ENCODE results near the gene COL4A2.

Gene COL4A2

DNA sequence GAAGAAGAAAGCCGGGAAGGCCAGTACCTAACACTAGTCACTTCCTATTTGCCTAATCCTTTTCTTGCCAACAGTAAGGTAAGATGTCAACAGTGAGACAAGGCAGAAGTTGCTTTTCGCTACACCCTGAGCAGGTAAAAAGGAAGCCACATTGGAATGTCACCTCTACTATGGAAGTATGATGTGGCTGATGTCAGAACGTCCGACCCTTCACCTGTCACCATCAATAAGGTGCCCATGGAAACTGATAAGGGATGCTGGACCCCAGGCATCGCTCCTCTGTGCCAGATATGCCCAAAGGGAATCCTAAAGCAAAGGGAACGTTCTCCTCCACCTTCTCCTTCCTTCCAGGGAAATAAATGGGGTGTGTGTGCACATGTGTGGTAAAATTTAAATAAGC lies 34.4 kb upstream of the COL4A2 start:
- DNase-seq = no peak

DNA sequence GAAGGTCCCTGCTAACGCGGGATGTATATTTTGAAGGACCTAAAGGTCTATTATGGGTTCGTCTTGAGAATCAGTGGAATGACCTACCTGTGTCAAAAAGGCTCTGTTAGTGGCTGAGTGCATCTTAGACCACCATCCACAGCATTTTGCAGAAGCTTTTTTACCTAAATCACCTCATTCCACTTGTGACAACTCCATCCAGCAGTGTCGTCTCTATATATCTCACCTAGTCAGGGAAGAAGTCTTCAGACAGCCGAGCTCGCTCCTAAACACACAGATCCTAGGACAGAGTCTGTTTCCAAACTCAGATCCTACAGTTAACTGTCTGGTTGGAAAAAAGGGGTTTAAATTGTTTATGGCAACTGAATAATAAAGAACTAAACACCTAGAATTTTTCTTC lies 33.8 kb upstream of the COL4A2 start:
- DNase-seq = no peak

DNA sequence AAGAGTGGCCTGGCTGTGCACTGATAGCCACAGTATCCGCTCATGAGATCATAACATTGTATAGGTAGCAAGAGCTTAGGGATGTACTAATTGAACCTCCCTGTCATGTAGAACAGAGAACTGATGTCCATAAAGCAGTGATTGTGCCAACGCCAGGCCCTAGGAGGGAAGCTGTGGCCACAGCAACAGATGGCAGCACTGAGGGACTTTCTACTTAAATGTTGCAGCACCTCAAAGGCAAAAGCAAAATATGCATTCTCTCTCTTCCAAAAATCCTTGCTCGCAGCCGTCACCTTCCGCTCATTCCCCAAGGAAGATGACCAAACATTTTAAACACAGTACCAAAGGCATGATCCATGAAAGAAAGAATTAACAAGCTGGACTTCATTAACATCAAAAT lies 32.4 kb upstream of the COL4A2 start:
- no peak for DNase-seq

DNA sequence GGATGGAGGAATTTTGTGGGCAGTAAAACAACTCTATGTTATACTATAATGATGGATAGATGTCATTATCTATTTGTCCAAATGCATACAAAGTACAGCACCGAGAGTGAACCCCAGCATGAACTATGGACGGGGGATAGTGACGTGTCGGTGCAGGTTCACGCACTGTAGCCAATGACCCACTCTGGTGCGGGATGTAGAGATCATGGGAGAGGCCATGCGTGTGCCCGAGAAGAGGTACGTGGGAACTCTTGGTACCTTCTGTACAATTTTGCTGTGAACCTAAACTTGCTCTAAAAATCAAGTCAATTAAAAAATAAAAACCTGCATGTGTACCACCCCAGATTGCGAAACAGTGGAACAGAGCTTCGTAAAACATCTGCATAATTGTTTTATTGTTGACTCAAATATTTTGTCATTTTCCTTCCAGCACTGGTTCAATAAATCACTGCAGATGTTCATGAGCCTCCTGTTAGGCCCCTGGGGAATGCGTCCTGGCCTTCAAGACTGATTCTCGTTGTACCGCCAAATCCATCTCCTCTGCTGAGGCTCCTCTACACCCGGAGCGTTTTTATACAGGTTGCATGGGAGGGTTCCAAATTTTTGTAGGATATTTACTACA lies 31.0 kb upstream of the COL4A2 start:
- no peak for DNase-seq

DNA sequence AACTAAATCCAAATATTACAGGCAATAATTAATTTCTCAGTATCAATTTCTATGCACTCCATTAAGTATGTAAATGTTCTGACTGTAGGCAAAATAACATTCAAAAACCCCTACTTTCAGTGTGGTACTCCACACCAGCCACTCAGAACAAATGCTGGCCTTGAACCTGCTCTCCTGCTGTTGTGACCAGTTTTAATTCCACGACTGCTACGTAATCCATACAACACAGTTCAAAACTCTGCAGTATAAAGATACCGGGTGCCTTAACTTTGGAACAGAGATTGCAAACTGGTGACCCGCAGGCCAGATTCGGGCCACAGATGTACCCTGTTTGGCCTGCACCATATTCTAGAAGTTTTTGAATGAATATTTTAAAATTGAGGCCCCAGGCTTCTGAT lies 30.5 kb upstream of the COL4A2 start:
- no peak for DNase-seq

DNA sequence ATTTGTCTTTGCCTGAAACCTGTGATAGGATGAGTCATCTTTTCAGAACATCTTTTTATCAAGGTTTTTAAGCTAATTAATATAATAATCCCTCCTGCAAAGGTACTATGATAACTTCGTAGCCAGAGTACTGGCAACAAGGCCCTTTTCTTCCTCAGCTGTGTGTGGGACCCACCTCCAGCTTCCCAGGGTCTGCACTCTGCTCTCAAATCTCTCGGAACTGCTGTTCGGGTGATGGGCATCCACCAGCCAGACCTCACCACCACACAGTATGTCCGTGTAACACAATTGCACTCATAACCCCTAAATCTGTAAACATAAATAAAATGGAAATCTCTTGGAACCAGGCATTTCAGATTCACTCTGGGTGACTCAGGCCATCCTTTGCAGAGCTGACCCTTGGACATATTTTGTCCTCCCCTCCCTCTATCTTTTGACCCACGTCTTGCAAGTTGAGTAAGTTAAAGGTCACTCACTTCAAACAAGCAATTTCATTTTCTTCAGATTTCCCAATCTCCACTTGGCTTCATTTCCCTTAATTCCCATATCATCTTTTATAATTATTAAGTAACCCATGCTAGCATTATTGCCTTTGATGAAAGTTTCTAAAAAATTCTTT lies 29.6 kb upstream of the COL4A2 start:
- DNase-seq = no peak

DNA sequence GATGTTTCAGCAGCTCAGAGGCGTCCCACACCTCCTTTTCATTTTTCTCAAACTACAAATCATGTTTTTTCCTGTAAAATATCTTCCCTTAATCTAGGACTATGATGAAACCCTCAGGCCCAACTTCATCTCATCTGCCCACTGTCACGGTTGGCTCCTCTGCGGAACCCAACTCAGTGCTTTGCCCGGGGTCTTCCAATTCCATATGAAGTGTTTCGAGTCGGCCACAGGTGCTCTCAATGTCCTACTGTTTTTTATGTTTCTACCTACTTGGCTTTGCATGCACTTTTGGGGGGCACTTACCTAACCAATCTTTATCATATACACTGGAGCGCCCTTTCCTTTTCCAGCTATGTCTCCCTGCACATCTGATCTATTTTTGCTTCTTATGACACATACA lies 28.2 kb upstream of the COL4A2 start:
- DNase-seq = no peak

DNA sequence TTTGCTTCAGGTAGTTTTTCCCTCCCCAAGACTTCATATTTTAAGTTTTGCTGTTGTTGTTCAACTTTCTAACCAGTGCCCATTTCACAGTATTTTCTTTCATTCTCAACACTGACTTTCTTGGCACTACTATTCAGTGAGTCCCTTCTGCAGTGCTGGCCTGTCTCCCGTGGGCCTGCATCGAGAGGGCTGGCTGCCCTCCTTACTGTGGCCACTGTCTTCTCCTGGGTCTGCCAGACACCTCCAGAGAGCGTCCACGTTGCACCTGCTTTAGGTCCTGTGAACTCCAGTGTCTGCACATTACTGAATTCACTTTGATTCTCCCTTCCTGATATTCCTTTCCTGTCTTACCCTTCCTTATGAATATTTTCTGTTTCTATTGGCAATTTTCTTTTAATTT lies 27.4 kb upstream of the COL4A2 start:
- no peak for DNase-seq

DNA sequence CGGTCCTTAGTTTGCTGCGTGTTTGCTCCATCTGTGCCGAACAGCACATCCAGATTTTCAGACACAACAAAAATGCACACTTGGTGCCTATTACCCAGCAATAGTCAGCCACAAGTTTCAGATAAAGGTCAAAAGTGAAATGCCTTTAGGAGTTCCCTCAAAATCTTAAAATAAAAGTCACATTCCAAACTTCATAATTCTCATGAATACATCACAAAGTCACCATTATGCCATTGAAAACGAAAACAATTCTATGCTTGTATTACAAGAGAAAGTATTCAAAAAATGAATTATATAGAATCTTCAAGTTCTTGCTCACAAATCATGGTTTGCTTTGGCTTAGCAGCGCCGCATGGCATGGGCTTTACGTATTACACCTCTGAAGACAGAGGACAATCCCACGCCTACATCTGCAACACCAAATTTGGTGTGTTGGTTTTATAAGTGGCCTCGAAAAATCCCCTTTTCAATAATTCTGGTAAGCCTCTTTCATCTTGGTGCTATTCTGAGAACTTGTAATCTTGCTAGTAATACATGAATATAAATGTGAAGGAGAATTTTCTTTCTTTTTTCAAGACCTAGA lies 26.8 kb upstream of the COL4A2 start:
- DNase-seq = no peak

DNA sequence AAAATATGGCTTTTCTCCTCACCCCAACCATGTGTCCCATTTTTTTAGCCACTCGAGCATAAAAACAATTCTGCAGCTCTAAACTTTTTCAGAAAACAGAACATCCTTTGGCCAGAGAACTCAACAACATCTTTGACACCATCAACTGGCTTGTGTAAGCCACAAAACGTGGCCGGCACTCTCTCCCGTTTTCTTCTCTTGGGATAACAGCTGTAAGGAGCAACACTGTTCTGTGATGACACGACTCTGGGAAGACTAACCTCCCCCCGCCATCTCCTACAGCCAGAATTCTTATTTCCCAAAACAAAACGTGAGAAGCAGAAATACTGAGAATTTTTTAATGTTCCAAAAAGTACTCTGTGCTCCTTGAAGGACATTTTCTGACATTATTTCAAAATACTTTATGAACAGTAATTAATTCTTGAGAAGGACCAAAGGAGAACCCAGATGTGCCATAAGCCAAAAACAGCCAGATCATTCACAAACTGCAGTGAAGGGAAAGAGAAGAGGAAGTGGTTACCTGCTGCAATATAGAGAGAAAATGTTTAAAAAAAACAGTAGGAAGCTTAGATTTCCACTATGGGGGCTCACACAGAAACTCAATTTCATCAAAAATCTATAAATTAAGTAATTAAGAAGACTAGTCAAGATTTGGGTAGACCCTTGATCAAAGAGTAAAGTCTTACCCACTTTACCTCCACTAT lies 25.9 kb upstream of the COL4A2 start:
- DNase-seq = no peak

DNA sequence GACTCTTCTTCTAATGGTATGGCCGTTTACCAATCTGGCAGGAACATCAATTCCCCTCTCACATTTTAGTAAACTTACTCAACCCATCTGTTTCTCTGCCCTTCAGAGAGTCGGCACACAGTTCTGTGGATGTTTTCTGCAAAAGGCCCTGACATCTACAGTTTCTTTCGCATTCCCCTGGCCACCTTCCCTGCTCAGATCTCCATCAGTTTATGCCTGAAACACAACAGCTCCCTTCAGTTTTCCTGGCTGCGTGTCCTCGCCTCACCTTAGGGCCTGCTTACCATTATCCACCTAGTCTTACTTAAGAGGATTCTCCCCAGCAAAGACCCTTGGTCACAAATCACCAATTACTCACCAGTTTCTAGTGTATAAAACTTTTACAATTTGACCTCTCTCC lies 25.3 kb upstream of the COL4A2 start:
- no peak for DNase-seq

DNA sequence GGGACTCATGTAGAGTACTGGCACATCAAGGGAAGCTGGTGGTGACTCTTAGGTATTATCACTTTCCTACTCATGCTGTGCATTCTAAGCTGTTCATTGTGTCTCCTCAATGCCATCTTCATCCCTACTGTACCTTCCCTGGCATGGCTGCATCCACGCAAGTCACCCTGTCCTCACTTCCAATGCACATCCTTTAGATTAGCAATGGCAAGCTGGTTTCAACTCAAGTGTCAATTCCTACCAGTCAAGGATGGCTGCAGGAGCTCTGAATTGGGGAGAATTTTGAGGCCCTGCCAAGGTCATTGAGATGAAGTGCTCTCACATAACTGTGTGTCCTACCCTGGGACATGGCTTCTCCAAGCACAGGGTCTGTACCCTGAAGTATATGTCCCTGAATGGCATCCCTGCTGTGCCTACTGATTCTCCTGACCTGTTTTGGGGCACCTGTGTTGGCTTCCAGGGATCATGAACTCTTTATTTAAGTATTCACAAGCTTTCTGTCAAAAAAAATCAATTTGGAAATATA lies 24.7 kb upstream of the COL4A2 start:
- DNase-seq = no peak

DNA sequence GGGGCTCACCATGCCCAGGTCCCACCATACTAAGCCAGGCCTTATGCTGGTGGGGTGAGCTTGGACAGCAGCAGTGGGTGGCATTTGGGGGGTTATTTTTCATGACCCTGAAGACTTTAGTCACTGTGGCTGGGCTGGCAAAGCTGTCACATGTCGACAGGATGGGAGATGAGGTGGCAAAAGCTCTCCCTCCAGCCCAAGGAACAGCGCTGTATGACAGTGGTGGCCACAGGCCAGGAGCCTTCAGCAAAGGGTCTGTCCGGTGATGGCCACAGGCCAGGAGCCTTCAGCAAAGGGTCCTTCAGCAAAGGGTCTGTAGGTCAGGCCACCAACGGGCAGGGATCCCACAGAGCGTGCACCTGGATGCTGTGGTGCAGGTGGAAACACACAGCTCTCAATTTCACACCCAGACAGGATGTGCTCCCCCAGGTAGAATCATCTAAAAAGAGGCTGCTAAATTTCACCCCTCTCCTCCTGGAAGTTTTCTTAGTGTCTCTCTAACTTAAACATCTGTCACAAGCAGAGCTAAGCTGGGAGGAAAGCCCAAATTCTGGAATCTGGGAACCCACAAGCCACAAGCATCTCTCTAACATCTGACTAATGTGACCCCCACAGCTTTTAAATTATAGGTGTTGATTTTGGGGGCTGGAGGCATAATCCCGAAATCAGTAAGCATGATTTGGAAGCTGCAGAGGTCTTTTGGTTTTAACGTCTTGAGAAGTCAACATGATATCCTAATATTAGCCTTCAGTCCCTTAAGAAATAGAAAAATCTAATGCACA lies 23.2 kb upstream of the COL4A2 start:
- DNase-seq = no peak

DNA sequence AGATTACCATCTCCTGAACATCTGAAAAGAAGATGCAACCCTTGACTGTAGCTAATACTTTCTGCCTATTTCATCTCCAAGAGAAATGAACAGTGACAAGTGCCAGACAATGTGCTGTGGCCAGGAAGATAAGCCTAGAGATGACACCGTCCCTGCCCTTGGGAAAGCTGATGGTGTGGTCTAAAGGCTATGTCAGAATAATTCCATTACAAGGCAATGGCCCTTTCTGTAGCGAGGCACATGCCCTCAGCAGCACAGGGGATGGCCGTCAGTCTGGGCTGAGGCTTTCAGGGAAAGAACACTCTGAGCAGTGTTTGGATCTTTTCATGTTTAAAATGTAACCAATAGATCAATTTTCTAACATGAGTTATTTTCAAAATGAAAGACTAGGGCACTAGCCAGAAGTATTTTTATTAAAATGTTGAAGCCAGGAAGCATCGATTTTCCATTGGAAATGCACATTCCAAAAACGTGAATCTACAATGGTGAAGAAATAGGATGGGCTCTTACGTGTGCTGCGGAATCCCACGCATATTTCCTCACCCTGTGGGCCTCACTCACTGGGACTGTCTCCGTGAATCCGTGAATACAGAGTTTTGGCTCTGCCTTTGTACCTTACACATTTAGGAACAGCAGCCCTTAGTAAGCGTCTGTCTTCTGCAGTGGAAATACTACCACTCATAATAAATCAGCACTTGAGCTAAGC lies 22.2 kb upstream of the COL4A2 start:
- DNase-seq = no peak

DNA sequence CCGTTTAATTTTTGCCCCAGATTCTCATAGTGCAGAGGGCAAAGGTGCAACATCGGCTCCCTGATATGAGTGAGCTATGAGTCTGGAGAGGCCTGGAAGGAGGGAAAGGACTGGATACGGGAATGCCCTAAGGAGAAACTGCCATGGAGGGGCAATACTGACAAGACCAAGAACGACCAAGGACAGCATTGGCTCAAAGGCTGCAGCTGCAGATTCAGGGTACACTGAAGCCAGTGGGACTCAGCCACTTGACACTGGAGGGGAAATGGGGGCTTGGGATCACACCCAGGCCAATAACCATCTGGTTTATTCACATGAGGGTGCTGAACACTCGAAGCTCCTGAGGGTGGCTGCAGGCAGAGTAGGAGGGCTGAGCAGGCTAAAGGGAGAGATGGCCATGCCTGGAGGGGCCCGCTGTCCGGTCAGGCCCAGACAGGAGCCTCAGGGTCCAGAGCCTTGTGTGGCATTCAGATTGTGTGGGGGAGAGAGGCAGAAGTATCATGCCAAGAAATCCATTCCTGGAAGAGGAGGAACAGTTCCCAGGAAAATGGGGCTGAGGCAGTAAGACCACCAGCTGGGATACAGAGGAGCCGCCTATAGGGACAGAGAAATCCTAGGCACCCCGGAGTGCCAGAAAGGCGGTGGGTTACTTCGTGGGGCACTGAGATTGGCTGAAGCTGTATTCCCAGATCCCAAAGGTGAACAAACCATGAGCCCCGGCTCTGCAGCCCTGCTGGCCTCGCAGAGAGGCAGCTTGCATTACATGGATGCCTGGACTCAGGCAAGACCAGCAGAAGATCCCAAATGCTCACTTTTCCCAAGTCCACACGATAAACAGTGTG lies 20.9 kb upstream of the COL4A2 start:
- no peak for DNase-seq

DNA sequence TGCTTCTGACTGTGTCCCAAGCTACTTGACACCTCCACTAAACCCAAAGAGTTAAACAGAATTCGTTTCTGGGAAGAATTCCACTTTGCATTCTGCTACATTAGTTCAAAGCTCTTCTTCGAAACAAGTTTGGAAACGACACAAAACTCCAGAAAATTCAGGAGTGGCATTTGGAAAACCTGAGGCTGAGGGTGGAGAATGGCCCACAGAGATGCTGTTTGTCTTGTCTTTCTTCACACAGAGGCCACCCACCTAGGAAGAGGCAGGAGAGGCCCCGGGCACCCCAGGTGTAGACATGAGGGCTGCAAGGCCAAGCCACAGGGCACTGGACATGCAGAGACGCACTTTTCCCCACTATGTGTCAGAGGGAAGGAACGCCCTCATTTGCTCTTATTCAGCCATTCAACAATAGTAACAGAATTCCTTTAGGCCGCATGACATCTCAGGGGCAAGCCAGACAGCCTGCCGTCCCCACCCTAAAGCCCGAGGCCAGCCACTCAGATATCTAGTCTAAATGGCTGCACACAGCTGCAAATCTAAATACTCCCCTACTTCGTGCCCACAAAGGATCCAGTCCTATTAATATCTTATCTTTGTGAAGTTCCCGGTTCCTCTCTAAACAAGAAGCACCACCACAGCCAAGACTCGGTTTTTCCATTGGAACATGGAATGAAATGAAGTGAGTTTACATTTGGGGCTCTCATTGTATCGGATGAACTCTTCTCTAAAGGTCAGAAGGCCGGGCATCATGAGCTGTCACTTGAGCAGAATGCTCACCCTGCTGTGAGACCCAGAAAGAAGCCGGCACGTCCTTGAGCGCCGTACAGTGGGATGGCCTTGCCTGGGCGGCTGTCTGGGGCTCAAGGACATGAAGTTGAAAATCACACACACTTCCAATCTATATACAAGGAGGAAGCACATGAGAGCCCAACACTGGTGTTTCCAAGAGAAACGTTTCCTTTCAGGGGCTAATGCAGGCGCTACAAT lies 20.0 kb upstream of the COL4A2 start:
- no peak for DNase-seq

DNA sequence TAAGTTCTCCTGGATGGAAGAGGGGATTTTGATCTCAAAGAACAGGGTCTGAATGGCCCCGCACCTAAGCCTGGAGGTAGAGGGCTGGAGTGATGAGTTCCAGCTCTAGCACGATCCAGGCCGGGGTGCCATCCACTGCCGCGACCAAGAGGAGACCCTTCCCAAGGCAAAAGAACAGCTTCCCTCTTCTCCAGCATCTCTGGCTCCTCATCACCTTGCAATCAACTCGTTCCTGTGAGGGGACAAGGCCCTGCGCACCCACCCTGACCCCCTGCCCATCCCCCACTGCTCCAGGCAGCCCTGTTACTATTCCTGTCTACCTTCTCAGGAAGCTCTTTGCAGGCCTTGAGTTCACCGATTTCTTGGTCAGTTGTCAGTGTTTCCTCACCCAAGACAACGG lies 17.9 kb upstream of the COL4A2 start:
- DNase-seq = no peak

DNA sequence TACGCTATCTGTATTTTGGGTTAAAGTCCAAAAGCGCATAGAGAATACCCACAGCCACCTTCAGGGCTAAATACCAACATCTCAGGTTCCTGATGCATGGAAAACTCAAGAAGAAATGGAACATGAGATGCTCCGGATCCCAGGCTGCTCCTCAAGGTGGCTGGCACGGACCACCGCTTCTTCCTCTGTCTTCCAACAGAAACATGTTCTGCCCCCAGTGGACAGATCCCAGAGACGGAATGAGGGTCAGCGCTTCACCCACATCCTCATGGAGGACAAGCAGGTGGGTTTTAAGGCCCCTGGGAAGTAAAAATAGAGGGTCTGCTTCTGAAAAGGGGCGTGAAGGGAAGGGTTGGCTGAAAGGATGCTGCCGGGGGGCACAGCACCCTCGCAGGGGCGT lies 17.4 kb upstream of the COL4A2 start:
- no peak for DNase-seq

DNA sequence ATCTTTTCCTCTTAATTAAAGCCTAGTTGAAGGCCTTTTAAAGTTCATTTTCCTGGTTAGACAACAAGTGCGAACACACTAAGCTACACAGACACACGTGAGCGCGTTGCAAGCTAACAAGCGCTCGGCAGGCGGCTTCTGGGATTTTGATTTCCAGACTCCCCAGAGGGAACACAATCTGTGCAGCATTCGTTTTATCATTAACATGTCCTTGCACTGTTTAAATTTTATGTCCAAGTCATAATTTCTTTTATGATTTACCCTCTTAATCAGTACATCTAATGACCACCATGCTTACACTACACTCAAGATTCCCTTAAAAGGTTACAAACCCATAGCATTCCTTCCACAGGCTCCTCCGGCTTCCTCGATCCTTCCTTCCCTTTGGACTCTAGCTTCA lies 16.9 kb upstream of the COL4A2 start:
- DNase-seq = no peak

DNA sequence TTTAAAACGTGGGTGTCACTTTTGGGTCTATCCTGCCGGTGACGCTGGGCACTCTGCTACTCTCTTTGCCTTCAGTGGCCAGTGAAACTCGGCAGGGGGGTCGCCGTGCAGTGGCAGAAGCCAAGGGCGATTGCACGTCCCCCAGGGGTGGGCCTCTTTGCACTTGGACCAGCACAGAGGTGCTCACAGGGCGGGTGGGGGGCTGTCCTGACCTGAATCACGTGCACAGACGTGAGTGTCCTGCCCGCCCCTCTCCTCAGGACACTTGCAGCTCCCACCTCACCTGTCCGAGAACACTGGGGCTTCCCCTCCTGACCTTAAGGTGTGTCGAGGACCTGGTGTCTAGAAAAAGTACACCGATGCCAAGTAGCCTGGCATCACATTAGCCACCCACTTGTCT lies 16.3 kb upstream of the COL4A2 start:
- DNase-seq = no peak
